Measurements from ENCODE around the gene CENPF.

The CENPF gene

DNA sequence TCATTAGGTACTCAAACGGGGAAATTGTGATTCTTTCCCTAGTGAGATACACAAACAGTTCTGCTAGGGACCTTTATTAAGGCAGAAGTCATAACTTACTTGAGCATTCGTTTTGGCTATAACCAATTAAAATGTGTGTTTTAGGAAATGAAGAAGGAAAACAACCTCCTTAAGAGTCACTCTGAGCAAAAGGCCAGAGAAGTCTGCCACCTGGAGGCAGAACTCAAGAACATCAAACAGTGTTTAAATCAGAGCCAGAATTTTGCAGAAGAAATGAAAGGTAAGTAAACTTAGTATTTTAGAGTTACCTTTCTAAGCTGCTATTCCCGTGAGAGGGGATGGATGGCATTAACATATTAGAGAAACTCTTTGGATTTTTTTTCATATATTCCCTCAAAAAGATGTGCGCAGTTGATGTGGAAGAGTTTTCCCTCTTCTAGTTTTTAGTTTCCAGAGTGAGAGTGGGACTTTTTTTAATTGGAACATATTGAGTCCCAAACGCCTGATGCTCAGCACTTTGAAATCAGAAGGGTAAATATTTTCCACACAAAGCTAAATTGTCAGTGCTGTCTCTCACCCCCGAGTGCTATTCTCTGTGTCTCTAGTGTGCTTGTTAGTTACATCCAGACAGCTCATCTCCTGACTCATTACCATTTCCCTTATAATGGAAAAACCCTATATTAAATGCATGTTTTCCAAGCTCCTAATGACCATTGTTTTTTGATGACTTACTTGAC lies 34.9 kb downstream of the CENPF start:
- Histone ChIP-seq H3K14ac (ENCODE audit: low read length) (no peak overlapping the region), H2BK5ac (ENCODE audit: low read length) (no peak overlapping the region), H3K4me1 (ENCODE audit: control insufficient read depth in 2 of 2, insufficient read depth in 1 of 2, low read depth in 1 of 2, low read length in 2 of 2) (no peaks in the 10 kb centered on the region), H2BK15ac (ENCODE audit: low read length) (no peak overlapping the region), H3K79me1 (ENCODE audit: low read depth, low read length) (no peaks in the 10 kb centered on the region), H3K23ac (ENCODE audit: low read depth, low read length, poor library complexity) (no peak overlapping the region), H3K27ac (replicated peaks; ENCODE audit: low read length) (no peak overlapping the region), H3K9me3 (replicated peaks in 1 of 2; ENCODE audit: control insufficient read depth in 2 of 2, insufficient read depth in 1 of 2, low read depth in 1 of 2, low read length in 2 of 2) (no peaks in the 10 kb centered on the region), H3K18ac (ENCODE audit: low read length) (no peak overlapping the region), H2AFZ (ENCODE audit: low read length) (no peak overlapping the region), H3K4me3 (ENCODE audit: low read length in 2 of 2) (no peak overlapping the region), H2BK120ac (ENCODE audit: low read depth, low read length) (no peak overlapping the region), H3K4me2 (ENCODE audit: insufficient read depth, low read length, poor library complexity, severe bottlenecking) (no peak overlapping the region), H2BK12ac (ENCODE audit: low read length) (no peak overlapping the region), H3K4ac (ENCODE audit: low read length) (no peak overlapping the region), H3K36me3 (replicated peaks in 1 of 2; ENCODE audit: control insufficient read depth in 2 of 2, insufficient read depth in 2 of 2, low read length in 2 of 2) (peaks cover 47 to 100% of the 10 kb centered on the region in 2 donors), H3K27me3 (ENCODE audit: control insufficient read depth in 3 of 3, insufficient read depth in 3 of 3, low read depth in 1 of 3, low read length in 3 of 3) (no peaks in the 10 kb centered on the region), H2AK5ac (ENCODE audit: low read depth, low read length) (no peak overlapping the region), H4K8ac (ENCODE audit: low read depth, low read length) (no peak overlapping the region), H4K91ac (ENCODE audit: low read depth, low read length, poor library complexity) (no peak overlapping the region), H3K9ac (ENCODE audit: low read depth, low read length, poor library complexity) (no peak overlapping the region)
- DNase-seq (ENCODE audit: low spot score), result no peak
- WGBS, 2 donors (ENCODE audit: extremely low coverage in 2 of 2, insufficient read length in 2 of 2, insufficient replicate concordance in 1 of 2), result no CpG with 5 or more reads among the region's 6 CpGs

DNA sequence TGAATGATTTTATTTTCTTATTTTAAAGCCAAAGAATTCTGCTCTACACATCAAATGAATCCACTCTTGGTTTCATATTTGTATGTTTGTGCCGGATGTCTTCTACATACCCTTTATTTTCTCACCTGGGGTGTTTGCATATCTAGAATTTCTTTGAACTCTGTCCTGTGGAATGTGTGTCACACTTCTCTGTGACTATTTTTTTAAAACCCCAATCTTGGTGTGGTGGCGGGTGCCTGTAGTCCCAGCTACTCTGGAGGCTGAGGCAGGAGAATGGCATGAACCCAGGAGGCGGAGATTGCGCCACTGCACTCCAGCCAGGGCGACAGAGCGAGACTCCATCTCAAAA lies 35.4 kb downstream of the CENPF start:
- H4K8ac ChIP-seq (ENCODE audit: low read depth, low read length), result no peak overlapping the region
- H2AFZ ChIP-seq (ENCODE audit: low read length), result no peak overlapping the region
- H3K23ac ChIP-seq (ENCODE audit: low read depth, low read length, poor library complexity), result no peak overlapping the region
- H3K9me3 ChIP-seq (replicated peaks in 1 of 2; ENCODE audit: control insufficient read depth in 2 of 2, insufficient read depth in 1 of 2, low read depth in 1 of 2, low read length in 2 of 2), result no peaks in the 10 kb centered on the region
- no peak overlapping the region for H3K14ac ChIP-seq (ENCODE audit: low read length)
- no peak overlapping the region for H2BK12ac ChIP-seq (ENCODE audit: low read length)
- H3K4me1 ChIP-seq (ENCODE audit: control insufficient read depth in 2 of 2, insufficient read depth in 1 of 2, low read depth in 1 of 2, low read length in 2 of 2), result no peaks in the 10 kb centered on the region
- H3K4me2 ChIP-seq (ENCODE audit: insufficient read depth, low read length, poor library complexity, severe bottlenecking), result no peak overlapping the region
- H3K27ac ChIP-seq (replicated peaks; ENCODE audit: low read length), result no peak overlapping the region
- no peak overlapping the region for H2BK15ac ChIP-seq (ENCODE audit: low read length)
- H3K9ac ChIP-seq (ENCODE audit: low read depth, low read length, poor library complexity), result no peak overlapping the region
- H2AK5ac ChIP-seq (ENCODE audit: low read depth, low read length), result no peak overlapping the region
- peaks cover 48 to 100% of the 10 kb centered on the region in 2 donors for H3K36me3 ChIP-seq (replicated peaks in 1 of 2; ENCODE audit: control insufficient read depth in 2 of 2, insufficient read depth in 2 of 2, low read length in 2 of 2)
- no peaks in the 10 kb centered on the region for H3K27me3 ChIP-seq (ENCODE audit: control insufficient read depth in 3 of 3, insufficient read depth in 3 of 3, low read depth in 1 of 3, low read length in 3 of 3)
- H2BK120ac ChIP-seq (ENCODE audit: low read depth, low read length), result no peak overlapping the region
- no peak overlapping the region for H3K4ac ChIP-seq (ENCODE audit: low read length)
- H3K4me3 ChIP-seq (ENCODE audit: low read length in 2 of 2), result no peak overlapping the region
- no peak overlapping the region for H3K18ac ChIP-seq (ENCODE audit: low read length)
- no peak overlapping the region for H2BK5ac ChIP-seq (ENCODE audit: low read length)
- no peaks in the 10 kb centered on the region for H3K79me1 ChIP-seq (ENCODE audit: low read depth, low read length)
- WGBS, 2 donors (ENCODE audit: extremely low coverage in 2 of 2, insufficient read length in 2 of 2, insufficient replicate concordance in 1 of 2), result no CpG with 5 or more reads among the region's 6 CpGs
- DNase-seq (ENCODE audit: low spot score), result no peak
- no peak overlapping the region for H4K91ac ChIP-seq (ENCODE audit: low read depth, low read length, poor library complexity)

DNA sequence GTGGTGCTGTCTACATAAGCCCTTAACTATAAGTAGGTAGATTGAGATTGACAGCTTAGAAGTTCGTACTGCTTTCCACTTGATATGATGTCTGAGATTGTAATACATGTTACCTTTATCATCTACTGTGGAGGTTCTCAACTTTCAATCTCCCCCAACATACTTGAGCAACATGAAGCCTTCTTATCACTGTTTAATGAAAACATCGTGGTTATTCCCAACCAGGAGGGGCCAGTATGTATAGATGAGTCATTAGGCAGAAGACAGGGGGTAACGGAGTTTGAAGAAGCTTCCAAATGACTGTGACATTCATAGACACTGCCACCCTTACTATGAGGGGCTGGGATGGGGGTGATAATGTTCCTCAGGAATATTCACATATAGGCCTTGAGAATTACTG lies 36.0 kb downstream of the CENPF start:
- Histone ChIP-seq H3K4me3 (ENCODE audit: low read length in 2 of 2) (no peak overlapping the region), H3K9me3 (replicated peaks in 1 of 2; ENCODE audit: control insufficient read depth in 2 of 2, insufficient read depth in 1 of 2, low read depth in 1 of 2, low read length in 2 of 2) (no peaks in the 10 kb centered on the region), H2AK5ac (ENCODE audit: low read depth, low read length) (no peak overlapping the region), H3K23ac (ENCODE audit: low read depth, low read length, poor library complexity) (no peak overlapping the region), H2BK15ac (ENCODE audit: low read length) (no peak overlapping the region), H3K14ac (ENCODE audit: low read length) (no peak overlapping the region), H2AFZ (ENCODE audit: low read length) (no peak overlapping the region), H3K36me3 (replicated peaks in 1 of 2; ENCODE audit: control insufficient read depth in 2 of 2, insufficient read depth in 2 of 2, low read length in 2 of 2) (peaks cover 42 to 100% of the 10 kb centered on the region in 2 donors), H3K27ac (replicated peaks; ENCODE audit: low read length) (no peak overlapping the region), H2BK120ac (ENCODE audit: low read depth, low read length) (no peak overlapping the region), H3K27me3 (ENCODE audit: control insufficient read depth in 3 of 3, insufficient read depth in 3 of 3, low read depth in 1 of 3, low read length in 3 of 3) (no peaks in the 10 kb centered on the region), H2BK5ac (ENCODE audit: low read length) (no peak overlapping the region), H2BK12ac (ENCODE audit: low read length) (no peak overlapping the region), H3K4me1 (ENCODE audit: control insufficient read depth in 2 of 2, insufficient read depth in 1 of 2, low read depth in 1 of 2, low read length in 2 of 2) (no peaks in the 10 kb centered on the region), H4K91ac (ENCODE audit: low read depth, low read length, poor library complexity) (no peak overlapping the region), H4K8ac (ENCODE audit: low read depth, low read length) (no peak overlapping the region), H3K79me1 (ENCODE audit: low read depth, low read length) (no peaks in the 10 kb centered on the region), H3K4me2 (ENCODE audit: insufficient read depth, low read length, poor library complexity, severe bottlenecking) (no peak overlapping the region), H3K18ac (ENCODE audit: low read length) (no peak overlapping the region), H3K9ac (ENCODE audit: low read depth, low read length, poor library complexity) (no peak overlapping the region), H3K4ac (ENCODE audit: low read length) (no peak overlapping the region)
- no peak for DNase-seq (ENCODE audit: low spot score)
- no CpG with 5 or more reads among the region's 3 CpGs for WGBS, 2 donors (ENCODE audit: extremely low coverage in 2 of 2, insufficient read length in 2 of 2, insufficient replicate concordance in 1 of 2)

DNA sequence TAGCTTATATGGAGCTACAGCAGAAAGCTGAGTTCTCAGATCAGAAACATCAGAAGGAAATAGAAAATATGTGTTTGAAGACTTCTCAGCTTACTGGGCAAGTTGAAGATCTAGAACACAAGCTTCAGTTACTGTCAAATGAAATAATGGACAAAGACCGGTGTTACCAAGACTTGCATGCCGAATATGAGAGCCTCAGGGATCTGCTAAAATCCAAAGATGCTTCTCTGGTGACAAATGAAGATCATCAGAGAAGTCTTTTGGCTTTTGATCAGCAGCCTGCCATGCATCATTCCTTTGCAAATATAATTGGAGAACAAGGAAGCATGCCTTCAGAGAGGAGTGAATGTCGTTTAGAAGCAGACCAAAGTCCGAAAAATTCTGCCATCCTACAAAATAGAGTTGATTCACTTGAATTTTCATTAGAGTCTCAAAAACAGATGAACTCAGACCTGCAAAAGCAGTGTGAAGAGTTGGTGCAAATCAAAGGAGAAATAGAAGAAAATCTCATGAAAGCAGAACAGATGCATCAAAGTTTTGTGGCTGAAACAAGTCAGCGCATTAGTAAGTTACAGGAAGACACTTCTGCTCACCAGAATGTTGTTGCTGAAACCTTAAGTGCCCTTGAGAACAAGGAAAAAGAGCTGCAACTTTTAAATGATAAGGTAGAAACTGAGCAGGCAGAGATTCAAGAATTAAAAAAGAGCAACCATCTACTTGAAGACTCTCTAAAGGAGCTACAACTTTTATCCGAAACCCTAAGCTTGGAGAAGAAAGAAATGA lies 37.6 kb downstream of the CENPF start:
- H4K8ac ChIP-seq (ENCODE audit: low read depth, low read length), result no peak overlapping the region
- no peak overlapping the region for H3K4me2 ChIP-seq (ENCODE audit: insufficient read depth, low read length, poor library complexity, severe bottlenecking)
- no peaks in the 10 kb centered on the region for H3K4me1 ChIP-seq (ENCODE audit: control insufficient read depth in 2 of 2, insufficient read depth in 1 of 2, low read depth in 1 of 2, low read length in 2 of 2)
- no peak overlapping the region for H2BK12ac ChIP-seq (ENCODE audit: low read length)
- H2AFZ ChIP-seq (ENCODE audit: low read length), result no peak overlapping the region
- peaks cover 39 to 100% of the 10 kb centered on the region in 2 donors for H3K36me3 ChIP-seq (replicated peaks in 1 of 2; ENCODE audit: control insufficient read depth in 2 of 2, insufficient read depth in 2 of 2, low read length in 2 of 2)
- H3K9ac ChIP-seq (ENCODE audit: low read depth, low read length, poor library complexity), result no peak overlapping the region
- no peak overlapping the region for H2BK120ac ChIP-seq (ENCODE audit: low read depth, low read length)
- no peak overlapping the region for H3K27ac ChIP-seq (replicated peaks; ENCODE audit: low read length)
- no peak overlapping the region for H2AK5ac ChIP-seq (ENCODE audit: low read depth, low read length)
- H3K4me3 ChIP-seq (ENCODE audit: low read length in 2 of 2), result no peak overlapping the region
- H3K23ac ChIP-seq (ENCODE audit: low read depth, low read length, poor library complexity), result no peak overlapping the region
- H2BK15ac ChIP-seq (ENCODE audit: low read length), result no peak overlapping the region
- H3K9me3 ChIP-seq (replicated peaks in 1 of 2; ENCODE audit: control insufficient read depth in 2 of 2, insufficient read depth in 1 of 2, low read depth in 1 of 2, low read length in 2 of 2), result peaks cover 0 to 5% of the 10 kb centered on the region in 2 donors
- no peak for DNase-seq (ENCODE audit: low spot score)
- H3K14ac ChIP-seq (ENCODE audit: low read length), result no peak overlapping the region
- H2BK5ac ChIP-seq (ENCODE audit: low read length), result no peak overlapping the region
- H3K27me3 ChIP-seq (ENCODE audit: control insufficient read depth in 3 of 3, insufficient read depth in 3 of 3, low read depth in 1 of 3, low read length in 3 of 3), result no peaks in the 10 kb centered on the region
- H3K18ac ChIP-seq (ENCODE audit: low read length), result no peak overlapping the region
- no peaks in the 10 kb centered on the region for H3K79me1 ChIP-seq (ENCODE audit: low read depth, low read length)
- no peak overlapping the region for H4K91ac ChIP-seq (ENCODE audit: low read depth, low read length, poor library complexity)
- no peak overlapping the region for H3K4ac ChIP-seq (ENCODE audit: low read length)
- no CpG with 5 or more reads among the region's 6 CpGs for WGBS, 2 donors (ENCODE audit: extremely low coverage in 2 of 2, insufficient read length in 2 of 2, insufficient replicate concordance in 1 of 2)

All from neuronal stem cell (in vitro differentiated cells).